ENCODE results near the gene MSS51.

GRCh38 chr10:73410897-73411296 is 22.5 kb downstream of the MSS51 start:
- no peak for TF ChIP-seq CTCF (IDR thresholded peaks at IDR 0.05)
- no peak for TF ChIP-seq EP300 (IDR thresholded peaks at IDR 0.05; ENCODE audit: low read depth)
- TF ChIP-seq POLR2A (IDR thresholded peaks at IDR 0.05), result no peak
- TF ChIP-seq POLR2AphosphoS5 (IDR thresholded peaks at IDR 0.05), result no peak

All from transverse colon (tissue), 4 donors.